WI38 (cell line): ENCODE data around the gene FKBP8.

Source experiments
- H3K4me3 ChIP-seq: 2 replicates; pipeline ENCODE4 v1.5.1; 2011; ENCODE audit warnings: low read depth, mild to moderate bottlenecking, control low read depth, low read length
- CTCF ChIP-seq: IDR thresholded peaks from 2 replicates; pipeline ENCODE4 v1.5.1; 2012; ENCODE audit warnings: low read depth, mild to moderate bottlenecking, control low read depth, low read length

FKBP8 gene

GRCh38 chr19:18483119-18483890 is 60.1 kb downstream of the FKBP8 start:
- no peak overlapping the region for H3K4me3 ChIP-seq
- no peak for TF ChIP-seq CTCF
